LNCAP (cell line): ENCODE data around the gene NBAS.

ENCODE experiments used
- TF ChIP-seq, protein P1 (sequence below): fragments of 450-650 bp; IDR thresholded peaks from 2 replicates; pipeline ENCODE4 v1.5.1; 2017; ENCODE audit warnings: mild to moderate bottlenecking

The NBAS gene

DNA sequence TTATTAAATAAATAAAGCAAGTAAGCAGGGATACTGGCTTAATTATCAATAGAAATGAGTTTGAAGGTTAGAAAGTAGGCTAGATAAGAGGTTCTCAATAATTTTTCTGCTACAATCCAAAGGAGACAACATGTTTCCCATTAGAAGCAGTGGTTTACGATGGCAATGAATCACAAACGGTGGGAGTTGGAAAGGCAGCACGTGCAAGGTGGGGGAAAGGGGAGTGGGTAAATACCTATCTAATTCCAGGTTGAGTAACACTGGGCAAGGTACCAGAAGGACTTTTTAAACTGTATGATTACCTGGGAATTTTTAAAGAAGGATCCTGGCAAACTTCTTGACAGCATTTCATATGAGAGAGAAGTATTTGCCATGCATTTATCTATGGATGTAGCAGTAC is 289.9 kb downstream of the NBAS start:
- TF ChIP-seq, protein P1, sequence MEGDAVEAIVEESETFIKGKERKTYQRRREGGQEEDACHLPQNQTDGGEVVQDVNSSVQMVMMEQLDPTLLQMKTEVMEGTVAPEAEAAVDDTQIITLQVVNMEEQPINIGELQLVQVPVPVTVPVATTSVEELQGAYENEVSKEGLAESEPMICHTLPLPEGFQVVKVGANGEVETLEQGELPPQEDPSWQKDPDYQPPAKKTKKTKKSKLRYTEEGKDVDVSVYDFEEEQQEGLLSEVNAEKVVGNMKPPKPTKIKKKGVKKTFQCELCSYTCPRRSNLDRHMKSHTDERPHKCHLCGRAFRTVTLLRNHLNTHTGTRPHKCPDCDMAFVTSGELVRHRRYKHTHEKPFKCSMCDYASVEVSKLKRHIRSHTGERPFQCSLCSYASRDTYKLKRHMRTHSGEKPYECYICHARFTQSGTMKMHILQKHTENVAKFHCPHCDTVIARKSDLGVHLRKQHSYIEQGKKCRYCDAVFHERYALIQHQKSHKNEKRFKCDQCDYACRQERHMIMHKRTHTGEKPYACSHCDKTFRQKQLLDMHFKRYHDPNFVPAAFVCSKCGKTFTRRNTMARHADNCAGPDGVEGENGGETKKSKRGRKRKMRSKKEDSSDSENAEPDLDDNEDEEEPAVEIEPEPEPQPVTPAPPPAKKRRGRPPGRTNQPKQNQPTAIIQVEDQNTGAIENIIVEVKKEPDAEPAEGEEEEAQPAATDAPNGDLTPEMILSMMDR: no peak

DNA sequence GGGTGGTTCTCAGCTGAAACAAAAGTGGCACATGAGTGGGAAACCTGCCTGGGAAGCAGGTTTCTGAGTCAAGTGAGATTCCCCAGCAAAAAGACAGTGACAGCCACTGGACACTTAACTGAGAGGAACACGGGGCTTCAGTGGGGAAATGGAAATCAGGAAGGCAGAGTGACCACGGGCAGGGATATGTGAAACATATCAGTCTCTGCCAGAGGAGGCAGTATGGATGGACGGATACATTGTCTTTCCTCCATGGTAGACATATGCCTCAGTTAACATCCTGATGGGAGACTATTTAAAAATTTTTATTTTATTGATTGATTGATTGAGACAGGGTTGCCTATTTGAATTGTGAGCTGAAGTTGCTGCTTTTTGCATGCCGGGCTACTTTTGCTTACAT is 292.1 kb downstream of the NBAS start:
- TF ChIP-seq, protein P1: no peak

DNA sequence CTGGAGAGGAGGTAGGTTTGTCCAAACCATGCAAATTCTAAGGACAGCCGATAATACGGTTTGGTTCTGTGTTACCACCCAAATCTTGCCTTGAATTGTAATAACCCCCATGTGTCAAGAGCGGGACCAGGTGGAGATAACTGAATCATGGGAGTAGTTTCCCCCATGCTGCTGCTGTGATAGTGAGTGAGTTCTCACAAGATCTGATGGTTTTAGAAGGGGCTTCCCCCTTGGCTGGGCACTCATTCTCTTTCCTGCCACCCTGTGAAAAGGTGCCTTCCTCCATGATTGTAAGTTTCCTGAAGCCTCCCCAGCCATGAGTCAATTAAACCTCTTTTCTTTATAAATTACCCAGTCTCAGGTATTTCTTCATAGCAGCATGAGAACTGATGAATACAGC is 295.2 kb downstream of the NBAS start:
- TF ChIP-seq, protein P1: no peak

DNA sequence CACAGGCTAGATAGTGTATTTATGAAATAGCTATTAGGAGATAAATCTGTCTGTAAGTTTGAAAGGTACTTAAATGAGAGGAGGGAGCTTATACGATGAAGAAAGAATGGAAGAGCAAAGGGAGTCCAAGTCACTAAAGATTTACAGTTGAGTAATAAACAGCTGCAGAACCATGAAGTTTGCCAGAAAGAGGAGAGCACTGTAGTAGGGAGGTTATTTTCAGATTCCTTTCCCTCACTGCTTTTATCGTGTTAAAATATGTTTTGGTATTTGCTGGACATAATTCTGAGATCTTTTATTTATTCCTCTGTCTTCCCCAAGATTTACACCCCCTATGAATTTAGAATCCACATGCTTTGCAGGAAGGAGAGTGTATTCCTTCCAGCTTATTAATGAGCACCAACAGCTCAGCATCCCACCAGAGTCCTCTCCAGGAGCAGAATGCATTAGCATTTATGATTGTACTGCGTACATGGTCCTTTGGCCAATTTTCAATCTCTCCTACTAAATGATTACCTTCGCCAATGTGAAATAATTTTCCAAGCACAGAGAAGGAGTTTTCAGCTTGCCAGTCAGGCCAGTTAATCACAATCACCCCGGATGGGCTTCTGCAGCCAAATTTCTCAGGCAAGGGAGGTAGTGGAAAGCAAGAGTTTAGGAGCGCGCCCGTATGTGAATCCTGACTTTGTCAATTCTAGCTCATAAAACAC is 297.0 kb downstream of the NBAS start:
- TF ChIP-seq, protein P1: no peak

DNA sequence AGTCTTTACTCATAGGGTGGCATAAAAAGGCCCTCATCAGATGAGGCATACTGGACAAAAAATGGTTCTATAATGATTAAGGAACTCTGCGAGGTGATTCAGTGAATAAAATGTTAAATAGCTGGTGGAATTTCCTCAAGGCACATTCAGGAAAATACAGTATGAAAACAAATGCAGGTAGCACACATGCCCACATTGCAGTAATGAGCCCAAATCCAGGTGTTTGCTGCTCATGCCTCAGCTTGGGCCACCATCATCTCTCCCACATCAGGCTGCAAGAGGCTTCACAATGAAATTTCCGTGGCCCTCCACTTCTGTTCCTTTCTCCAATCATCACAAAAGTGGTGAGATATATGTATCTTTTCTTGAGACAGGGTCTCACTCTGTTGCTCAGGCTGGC is 298.3 kb downstream of the NBAS start:
- TF ChIP-seq, protein P1: no peak

DNA sequence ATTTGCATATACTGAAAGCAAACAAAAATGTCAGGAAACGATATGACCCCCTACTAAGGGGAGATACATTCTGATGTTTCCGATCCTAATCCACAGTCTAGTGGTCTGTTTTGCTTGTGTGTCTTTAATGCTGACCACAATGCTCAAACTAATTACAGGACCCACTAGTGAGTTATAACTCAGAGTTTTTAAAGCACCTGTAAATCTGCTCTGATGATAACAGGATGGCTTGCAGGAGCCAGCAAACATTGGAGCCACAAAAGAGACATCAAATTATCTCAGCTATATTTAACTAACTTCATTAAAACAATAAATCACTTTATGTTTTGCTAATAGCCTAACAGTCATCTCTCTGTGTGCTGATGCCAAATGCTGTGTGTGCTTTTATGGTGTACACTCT is 300.3 kb downstream of the NBAS start:
- TF ChIP-seq, protein P1: no peak

DNA sequence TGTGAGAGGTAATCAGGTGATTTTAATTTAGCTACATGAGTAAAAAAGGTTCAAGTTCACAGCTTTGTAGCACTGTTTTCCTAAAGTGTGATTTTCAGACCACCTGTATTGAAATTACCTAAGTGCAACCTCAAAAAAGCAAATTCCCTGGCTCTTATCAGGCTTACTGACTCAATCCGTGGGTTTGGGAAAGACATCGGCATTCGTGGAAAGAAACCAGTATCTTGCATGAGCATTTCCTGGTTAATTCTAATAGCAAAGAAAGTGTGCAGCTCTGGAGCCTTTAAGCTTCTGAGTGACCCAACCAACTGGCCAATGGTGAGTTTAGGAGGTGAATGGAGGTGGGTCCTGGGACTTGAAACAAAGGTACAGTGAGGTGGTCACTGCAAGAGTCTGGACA is 300.9 kb downstream of the NBAS start:
- TF ChIP-seq, protein P1: no peak

DNA sequence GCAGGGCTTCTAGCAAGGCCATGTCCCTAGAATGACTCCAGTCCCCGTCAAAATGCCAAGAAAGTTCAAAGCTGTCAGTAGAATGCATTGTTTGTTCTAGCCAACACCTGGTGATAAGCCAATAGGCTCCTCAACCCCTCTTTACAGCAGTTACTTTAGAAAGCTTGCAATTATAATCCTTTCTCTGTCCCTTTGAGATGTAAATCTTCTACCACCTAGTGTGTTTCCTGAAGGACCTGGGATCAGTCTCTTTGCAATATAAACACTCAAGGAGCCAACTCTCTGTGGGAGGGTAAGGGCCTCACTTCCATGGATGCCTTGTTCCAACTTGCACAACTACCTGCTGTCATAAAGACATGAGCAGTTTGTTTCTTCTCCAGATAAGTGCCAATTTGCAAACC is 301.8 kb downstream of the NBAS start:
- TF ChIP-seq, protein P1: no peak
